ENCODE results near the gene CPM.

GRCh38 chr12:68865399-68866164 is 67.4 kb downstream of the CPM start:
- TF ChIP-seq CTCF (IDR thresholded peaks at IDR 0.05) (no peak), POLR2A (IDR thresholded peaks at IDR 0.05) (no peak)
